HepG2 (cell line): ENCODE measurements around the gene ARAP1. TPM values are rescaled to one million over a fixed set of nuclear protein-coding genes. Genes with fewer than 3 reads are reported as not detected.

Source experiments
- ATAC-seq: fragments of 200-7000 bp; cut with Tn5 transposase; 3 replicates; pipeline ENCODE4 v1.9.1; 2020; ENCODE audit warnings: mild to moderate bottlenecking, moderate library complexity
- BruUV-seq: library from RNA; stranded (reverse); fragments of 400-500 nt; replicated peaks from 2 replicates; lab custom pipeline; 2021; lab: Mats Ljungman, UMichigan
- CTCF ChIA-PET: fragments of 300-600 bp; formaldehyde crosslinking; extraction: SDS; loops from one replicate; lab custom pipeline; 2021; ENCODE audit warnings: low total read pairs, inconsistent platforms, low intra/inter-chr PET ratio; lab: Yijun Ruan, JAX
- POLR2A ChIA-PET: fragments of 350-600 bp; sonication (Branson Sonifier 250); formaldehyde crosslinking; loops from one replicate; lab custom pipeline; 2020; ENCODE audit warnings: antibody characterized with exemption, inconsistent platforms; lab: Yijun Ruan, JAX
- DNase-seq: peaks from one replicate; pipeline ENCODE4 v3.0.0-alpha.2; 2015; ENCODE audit warnings: low spot score
- FAIRE-seq: peaks from 3 replicates; lab custom pipeline; 2011; peaks lifted over from hg19 to GRCh38; lab: Jason Lieb, UNC
- H2AFZ ChIP-seq: one replicate; pipeline ENCODE4 v1.6.1; 2011; ENCODE audit warnings: low read length, inconsistent platforms
- H3K27ac ChIP-seq: fragments of 300-600 bp; 3 replicates; pipeline ENCODE4 v1.8.0; 2011; ENCODE audit warnings: mixed run types, mild to moderate bottlenecking, mixed read lengths, low read length, inconsistent platforms; ENCODE audit not compliant: insufficient read depth; ENCODE audit errors: extremely low read length
- H3K27me3 ChIP-seq, 2 experiments: fragments of 200-600 bp in 1 of 2; 2 replicates in 1 of 2; 3 replicates in 1 of 2; pipeline versions ENCODE4 v1.6.0 to v1.8.0; 2011; ENCODE audit warnings: low read length in 2 of 2, mild to moderate bottlenecking in 2 of 2, moderate library complexity in 2 of 2, inconsistent platforms in 1 of 2; ENCODE audit not compliant: insufficient read depth in 2 of 2, control insufficient read depth in 1 of 2
- H3K36me3 ChIP-seq, 2 experiments: fragments of 200-600 bp in 1 of 2; replicated peaks in 1 of 2; 2 replicates in 1 of 2; 3 replicates in 1 of 2; pipeline versions ENCODE4 v1.5.1 to v1.8.0; 2011; ENCODE audit warnings: low read length in 2 of 2, inconsistent platforms in 1 of 2; ENCODE audit not compliant: insufficient read depth in 2 of 2, control insufficient read depth in 1 of 2
- H3K4me1 ChIP-seq: 2 replicates; pipeline ENCODE4 v1.5.1; 2012; ENCODE audit warnings: low read length, inconsistent platforms; ENCODE audit not compliant: insufficient read depth
- H3K4me2 ChIP-seq: 2 replicates; pipeline ENCODE4 v1.6.0; 2011; ENCODE audit warnings: low read depth, low read length, inconsistent platforms
- H3K4me3 ChIP-seq, 3 experiments: fragments of 200-600 bp in 1 of 3; sonication (generic), shearing (Covaris generic) in 1 of 3; replicated peaks in 1 of 3; 2 replicates each; pipeline ENCODE4 v1.5.1; 2011 to 2016; ENCODE audit warnings: low read length in 3 of 3, inconsistent platforms in 2 of 3, low read depth in 2 of 3, mild to moderate bottlenecking in 2 of 3, control low read depth in 1 of 3, mixed read lengths in 1 of 3; ENCODE audit not compliant: insufficient read depth in 1 of 3
- H3K79me2 ChIP-seq: one replicate; pipeline ENCODE4 v1.6.1; 2011; ENCODE audit warnings: low read length, inconsistent platforms; ENCODE audit not compliant: insufficient read depth
- H3K9ac ChIP-seq: 2 replicates; pipeline ENCODE4 v1.6.0; 2011; ENCODE audit warnings: mild to moderate bottlenecking, low read depth, low read length, inconsistent platforms; ENCODE audit not compliant: insufficient read depth
- H3K9me3 ChIP-seq: 2 replicates; pipeline ENCODE4 v1.5.1; 2012; ENCODE audit warnings: mild to moderate bottlenecking, low read length
- H4K20me1 ChIP-seq: 2 replicates; pipeline ENCODE4 v1.6.0; 2011; ENCODE audit warnings: inconsistent platforms, mild to moderate bottlenecking, low read length, moderate library complexity; ENCODE audit not compliant: insufficient read depth
- ATAD3A ChIP-seq: sonication (generic); formaldehyde crosslinking; IDR thresholded peaks from 2 replicates; pipeline ENCODE4 v1.4.0; 2020; ENCODE audit warnings: missing genetic modification reagents
- HES4 ChIP-seq: sonication (generic); formaldehyde crosslinking; IDR thresholded peaks from 2 replicates; pipeline ENCODE4 v1.9.0; 2021; ENCODE audit warnings: mild to moderate bottlenecking, missing genetic modification reagents, borderline replicate concordance
- HOXD1 ChIP-seq: sonication (generic); formaldehyde crosslinking; IDR thresholded peaks from 2 replicates; pipeline ENCODE4 v1.5.0; 2020; ENCODE audit warnings: missing genetic modification reagents
- MED13 ChIP-seq: sonication (generic); formaldehyde crosslinking; IDR thresholded peaks from 2 replicates; pipeline ENCODE4 v1.5.0; 2020; ENCODE audit warnings: missing genetic modification reagents
- RBM22 ChIP-seq: fragments of 200-400 bp; formaldehyde crosslinking; optimal IDR thresholded peaks from 2 replicates; pipeline ENCODE3; 2017; ENCODE audit warnings: mild to moderate bottlenecking, low read length, moderate library complexity
- RORA ChIP-seq: sonication (generic); formaldehyde crosslinking; IDR thresholded peaks from 2 replicates; pipeline ENCODE4 v1.5.0; 2020; ENCODE audit warnings: mild to moderate bottlenecking, missing genetic modification reagents, moderate library complexity
- ZNF335 ChIP-seq: sonication (generic); formaldehyde crosslinking; IDR thresholded peaks from 2 replicates; pipeline ENCODE4 v1.4.0; 2020; ENCODE audit warnings: missing genetic modification reagents
- ZNF780A ChIP-seq: sonication (generic); formaldehyde crosslinking; IDR thresholded peaks from 2 replicates; pipeline ENCODE4 v1.8.0; 2022; ENCODE audit warnings: mild to moderate bottlenecking, missing genetic modification reagents, moderate library complexity
- ZNF891 ChIP-seq: sonication (generic); formaldehyde crosslinking; IDR thresholded peaks from 2 replicates; pipeline ENCODE4 v1.5.0; 2020; ENCODE audit warnings: mild to moderate bottlenecking, missing genetic modification reagents
- WGBS: methylation state at CpG from one replicate; pipeline ENCODE4 v1.1.6; 2017; ENCODE audit warnings: low lambda C conversion rate; 5-methylcytosine and 5-hydroxymethylcytosine counted together
- in situ Hi-C: cut with HindIII; loops from 2 replicates; pipeline ENCODE4 v1.10.0; 2017; ENCODE audit warnings: low pct_unique_long_range_greater_than_20kb; ENCODE audit not compliant: extremely low pct_ligation_motif_present
- intact Hi-C: fragments of 100-400 bp; cut with micrococcal nuclease; formaldehyde crosslinking; loops from one replicate; pipeline ENCODE4 v1.10.0; 2022; ENCODE audit not compliant: unreplicated experiment
- polyA plus RNA-seq, 8 experiments: library from polyadenylated mRNA; depleted of rRNA in 3 of 8; stranded (reverse) in 7 of 8; unstranded in 1 of 8; fragments of >200 nt; fragmentation: Illumina TruSeq in 4 of 8; extraction: Trizol in 4 of 8; gene quantifications; 2 replicates each; pipeline versions ENCODE4 v1.2.1 to v1.2.3, GENCODE V29; 2011 to 2016; ENCODE audit warnings: low read depth in 4 of 8, missing spikeins in 1 of 8, mixed read lengths in 1 of 8; ENCODE audit not compliant: insufficient read depth in 1 of 8
- total RNA-seq, 5 experiments: library from RNA; depleted of rRNA; stranded (reverse); fragments of >200 nt; fragmentation: Illumina TruSeq; extraction: Trizol; gene quantifications; 2 replicates each; pipeline ENCODE4 v1.2.3, GENCODE V29; 2016; ENCODE audit warnings: low read depth in 1 of 5
- TF ChIP-seq, protein P1 (sequence below): sonication (generic); formaldehyde crosslinking; IDR thresholded peaks from 2 replicates; pipeline ENCODE4 v1.5.0; 2020; ENCODE audit warnings: missing genetic modification reagents, mild to moderate bottlenecking, borderline replicate concordance
- TF ChIP-seq, protein P2 (sequence below): sonication (generic); formaldehyde crosslinking; IDR thresholded peaks from 2 replicates; pipeline ENCODE4 v1.4.0; 2020; ENCODE audit warnings: missing genetic modification reagents, borderline replicate concordance
- TF ChIP-seq, protein P3 (sequence below): sonication (generic); formaldehyde crosslinking; IDR thresholded peaks from 2 replicates; pipeline ENCODE4 v1.9.0; 2021; ENCODE audit warnings: missing genetic modification reagents, mild to moderate bottlenecking, borderline replicate concordance
- TF ChIP-seq, protein P4 (sequence below): sonication (generic); formaldehyde crosslinking; conservative IDR thresholded peaks from 2 replicates; pipeline ENCODE4 v1.4.0; 2020; ENCODE audit warnings: missing genetic modification reagents

Gene ARAP1
- total and polyA plus RNA-seq, 2 of the 13 experiments (the other 11 are each of a cell fraction or from before 2014, with no cell fraction given) = 43.2 to 55.5 TPM

DNA sequence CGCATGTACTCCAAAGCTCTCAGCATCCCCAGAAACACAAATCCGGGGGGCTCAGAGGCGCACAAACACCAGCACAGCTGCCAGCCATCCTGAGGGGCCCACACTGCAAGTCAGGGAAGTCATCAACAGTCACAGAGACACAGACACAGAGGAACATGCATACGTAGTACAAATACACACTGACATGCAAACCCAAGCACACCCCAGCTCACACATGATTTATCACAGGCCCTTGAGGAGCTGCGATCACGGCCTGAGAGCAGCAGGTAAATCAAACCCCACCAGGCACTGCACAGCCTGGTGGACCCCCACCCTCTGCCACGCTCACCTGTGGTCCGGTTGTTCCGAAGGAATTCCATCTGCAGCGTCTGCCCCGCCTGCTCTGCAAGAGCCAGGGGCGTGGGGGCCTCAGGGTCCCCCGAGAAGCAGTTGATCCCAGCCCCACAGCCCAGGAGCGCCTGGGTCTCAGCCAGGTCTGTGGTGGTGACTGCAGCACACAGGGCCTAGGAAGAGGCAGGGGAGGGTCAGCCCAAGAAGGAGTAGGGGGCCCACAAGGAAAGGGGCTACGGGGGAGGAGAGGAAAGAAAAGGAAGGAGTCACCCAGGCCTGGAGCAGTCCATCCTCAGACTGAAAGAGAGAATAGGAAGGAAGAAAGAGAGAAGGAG, 49.5 kb downstream of the ARAP1 start:
- Histone ChIP-seq H2AFZ (no peak overlapping the region), H3K27ac (no peak overlapping the region), H3K27me3 (no peaks in the 10 kb centered on the region), H4K20me1 (no peaks in the 10 kb centered on the region), H3K9me3 (no peaks in the 10 kb centered on the region), H3K79me2 (no peaks in the 10 kb centered on the region), H3K36me3 (peaks cover 42 to 88% of the 10 kb centered on the region in 2 experiments), H3K4me3 (no peak overlapping the region), H3K4me2 (no peak overlapping the region), H3K4me1 (no peaks in the 10 kb centered on the region), H3K9ac (no peak overlapping the region)
- CTCF ChIA-PET = no interaction called here
- BruUV-seq = no TSS peak
- no peak for DNase-seq
- WGBS = 92% methylated on average over 11 of the region's 15 CpGs
- ATAC-seq = no peak
- FAIRE-seq = no peak
- POLR2A ChIA-PET = no interaction called here
- in situ Hi-C loops = no loop called here
- intact Hi-C loops = no loop called here
- TF ChIP-seq ZNF780A (CRISPR knock-in tag) (no peak), RBM22 (no peak), HOXD1 (CRISPR knock-in tag) (no peak), ZNF335 (CRISPR knock-in tag) (no peak), MED13 (CRISPR knock-in tag) (no peak), RORA (CRISPR knock-in tag) (no peak), HES4 (CRISPR knock-in tag) (no peak), ATAD3A (CRISPR knock-in tag) (no peak), ZNF891 (CRISPR knock-in tag) (no peak)
- TF ChIP-seq, protein P1, sequence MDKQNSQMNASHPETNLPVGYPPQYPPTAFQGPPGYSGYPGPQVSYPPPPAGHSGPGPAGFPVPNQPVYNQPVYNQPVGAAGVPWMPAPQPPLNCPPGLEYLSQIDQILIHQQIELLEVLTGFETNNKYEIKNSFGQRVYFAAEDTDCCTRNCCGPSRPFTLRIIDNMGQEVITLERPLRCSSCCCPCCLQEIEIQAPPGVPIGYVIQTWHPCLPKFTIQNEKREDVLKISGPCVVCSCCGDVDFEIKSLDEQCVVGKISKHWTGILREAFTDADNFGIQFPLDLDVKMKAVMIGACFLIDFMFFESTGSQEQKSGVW (CRISPR knock-in tag) = no peak
- TF ChIP-seq, protein P2, sequence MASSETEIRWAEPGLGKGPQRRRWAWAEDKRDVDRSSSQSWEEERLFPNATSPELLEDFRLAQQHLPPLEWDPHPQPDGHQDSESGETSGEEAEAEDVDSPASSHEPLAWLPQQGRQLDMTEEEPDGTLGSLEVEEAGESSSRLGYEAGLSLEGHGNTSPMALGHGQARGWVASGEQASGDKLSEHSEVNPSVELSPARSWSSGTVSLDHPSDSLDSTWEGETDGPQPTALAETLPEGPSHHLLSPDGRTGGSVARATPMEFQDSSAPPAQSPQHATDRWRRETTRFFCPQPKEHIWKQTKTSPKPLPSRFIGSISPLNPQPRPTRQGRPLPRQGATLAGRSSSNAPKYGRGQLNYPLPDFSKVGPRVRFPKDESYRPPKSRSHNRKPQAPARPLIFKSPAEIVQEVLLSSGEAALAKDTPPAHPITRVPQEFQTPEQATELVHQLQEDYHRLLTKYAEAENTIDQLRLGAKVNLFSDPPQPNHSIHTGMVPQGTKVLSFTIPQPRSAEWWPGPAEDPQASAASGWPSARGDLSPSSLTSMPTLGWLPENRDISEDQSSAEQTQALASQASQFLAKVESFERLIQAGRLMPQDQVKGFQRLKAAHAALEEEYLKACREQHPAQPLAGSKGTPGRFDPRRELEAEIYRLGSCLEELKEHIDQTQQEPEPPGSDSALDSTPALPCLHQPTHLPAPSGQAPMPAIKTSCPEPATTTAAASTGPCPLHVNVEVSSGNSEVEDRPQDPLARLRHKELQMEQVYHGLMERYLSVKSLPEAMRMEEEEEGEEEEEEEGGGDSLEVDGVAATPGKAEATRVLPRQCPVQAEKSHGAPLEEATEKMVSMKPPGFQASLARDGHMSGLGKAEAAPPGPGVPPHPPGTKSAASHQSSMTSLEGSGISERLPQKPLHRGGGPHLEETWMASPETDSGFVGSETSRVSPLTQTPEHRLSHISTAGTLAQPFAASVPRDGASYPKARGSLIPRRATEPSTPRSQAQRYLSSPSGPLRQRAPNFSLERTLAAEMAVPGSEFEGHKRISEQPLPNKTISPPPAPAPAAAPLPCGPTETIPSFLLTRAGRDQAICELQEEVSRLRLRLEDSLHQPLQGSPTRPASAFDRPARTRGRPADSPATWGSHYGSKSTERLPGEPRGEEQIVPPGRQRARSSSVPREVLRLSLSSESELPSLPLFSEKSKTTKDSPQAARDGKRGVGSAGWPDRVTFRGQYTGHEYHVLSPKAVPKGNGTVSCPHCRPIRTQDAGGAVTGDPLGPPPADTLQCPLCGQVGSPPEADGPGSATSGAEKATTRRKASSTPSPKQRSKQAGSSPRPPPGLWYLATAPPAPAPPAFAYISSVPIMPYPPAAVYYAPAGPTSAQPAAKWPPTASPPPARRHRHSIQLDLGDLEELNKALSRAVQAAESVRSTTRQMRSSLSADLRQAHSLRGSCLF = no peak
- TF ChIP-seq, protein P3, sequence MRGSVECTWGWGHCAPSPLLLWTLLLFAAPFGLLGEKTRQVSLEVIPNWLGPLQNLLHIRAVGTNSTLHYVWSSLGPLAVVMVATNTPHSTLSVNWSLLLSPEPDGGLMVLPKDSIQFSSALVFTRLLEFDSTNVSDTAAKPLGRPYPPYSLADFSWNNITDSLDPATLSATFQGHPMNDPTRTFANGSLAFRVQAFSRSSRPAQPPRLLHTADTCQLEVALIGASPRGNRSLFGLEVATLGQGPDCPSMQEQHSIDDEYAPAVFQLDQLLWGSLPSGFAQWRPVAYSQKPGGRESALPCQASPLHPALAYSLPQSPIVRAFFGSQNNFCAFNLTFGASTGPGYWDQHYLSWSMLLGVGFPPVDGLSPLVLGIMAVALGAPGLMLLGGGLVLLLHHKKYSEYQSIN (CRISPR knock-in tag) = no peak
- TF ChIP-seq, protein P4, sequence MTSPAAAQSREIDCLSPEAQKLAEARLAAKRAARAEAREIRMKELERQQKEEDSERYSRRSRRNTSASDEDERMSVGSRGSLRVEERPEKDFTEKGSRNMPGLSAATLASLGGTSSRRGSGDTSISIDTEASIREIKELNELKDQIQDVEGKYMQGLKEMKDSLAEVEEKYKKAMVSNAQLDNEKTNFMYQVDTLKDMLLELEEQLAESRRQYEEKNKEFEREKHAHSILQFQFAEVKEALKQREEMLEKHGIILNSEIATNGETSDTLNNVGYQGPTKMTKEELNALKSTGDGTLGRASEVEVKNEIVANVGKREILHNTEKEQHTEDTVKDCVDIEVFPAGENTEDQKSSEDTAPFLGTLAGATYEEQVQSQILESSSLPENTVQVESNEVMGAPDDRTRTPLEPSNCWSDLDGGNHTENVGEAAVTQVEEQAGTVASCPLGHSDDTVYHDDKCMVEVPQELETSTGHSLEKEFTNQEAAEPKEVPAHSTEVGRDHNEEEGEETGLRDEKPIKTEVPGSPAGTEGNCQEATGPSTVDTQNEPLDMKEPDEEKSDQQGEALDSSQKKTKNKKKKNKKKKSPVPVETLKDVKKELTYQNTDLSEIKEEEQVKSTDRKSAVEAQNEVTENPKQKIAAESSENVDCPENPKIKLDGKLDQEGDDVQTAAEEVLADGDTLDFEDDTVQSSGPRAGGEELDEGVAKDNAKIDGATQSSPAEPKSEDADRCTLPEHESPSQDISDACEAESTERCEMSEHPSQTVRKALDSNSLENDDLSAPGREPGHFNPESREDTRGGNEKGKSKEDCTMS = no peak
